Measurements from ENCODE around the gene LRRC25. TPM values are rescaled to one million over a fixed set of nuclear protein-coding genes. Genes with fewer than 3 reads are reported as not detected.
A peak's percentile ranks its signal among the peaks of the same experiment; 100 is the strongest.
"Not testable (repeated sequence)": the region's sequence is repeated elsewhere in the genome, so short reads cannot be mapped to it uniquely, and the experiment has no call there.

LRRC25 gene
- total RNA-seq, 4 donors from 2014 or later, result 3.3 to 4.9 (median 4.1) TPM; not detected in 1

- intact Hi-C loops (cut with DNase I; ENCODE audit: low total_unique reads), result no loop called here
- TF ChIP-seq EP300 (IDR thresholded peaks at IDR 0.05; ENCODE audit: low read depth) (no peak), POLR2A (IDR thresholded peaks at IDR 0.05) (no peak), CTCF (IDR thresholded peaks at IDR 0.05) (no peak), POLR2AphosphoS5 (IDR thresholded peaks at IDR 0.05) (no peak)
- Histone ChIP-seq H3K4me1 (peaks cover 16 to 45% (median 27%) of the 10 kb centered on the region in 4 donors), H3K9me3 (no peaks in the 10 kb centered on the region), H3K36me3 (no peaks in the 10 kb centered on the region), H3K4me3 (no peak overlapping the region), H3K27me3 (no peaks in the 10 kb centered on the region), H3K27ac (peak overlapping the region; percentile 75 to 83 (median 78))
- in situ Hi-C loops (cut with MboI; ENCODE audit: low pct_ligation_motif_present in 1 of 4, low pct_unique_long_range_greater_than_20kb in 1 of 4, low sequenced_read_pairs in 3 of 4), result no loop called here
- DNase-seq, result no peak
- 92 to 93% methylated on average over 3 of the region's 3 CpGs for WGBS, 2 donors (ENCODE audit: low coverage in 1 of 2)
Measured at GRCh38 chr19:18385359-18385674, 12.1 kb downstream of the LRRC25 start.

DNA sequence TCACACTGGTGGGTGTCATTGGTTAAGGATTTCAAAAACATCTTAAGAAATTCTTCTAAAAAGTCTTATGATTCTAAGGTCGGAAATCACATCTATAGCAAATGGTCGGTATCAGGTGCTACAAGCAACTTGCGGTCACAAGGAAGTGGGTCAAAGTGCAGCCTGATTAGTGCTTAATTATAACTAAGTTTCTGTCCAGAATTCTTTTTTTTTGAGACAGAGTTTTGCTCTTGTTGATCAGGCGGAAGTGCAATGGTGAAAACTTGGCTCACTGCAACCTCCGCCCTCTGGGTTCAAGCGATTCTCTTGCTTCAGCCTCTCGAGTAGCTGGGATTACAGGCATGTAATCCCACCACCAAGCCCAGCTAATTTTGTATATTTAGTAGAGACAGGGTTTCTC is 12.6 kb downstream of the LRRC25 start:
- in situ Hi-C loops (cut with MboI; ENCODE audit: low pct_ligation_motif_present in 1 of 4, low pct_unique_long_range_greater_than_20kb in 1 of 4, low sequenced_read_pairs in 3 of 4), result no loop called here
- H3K4me3 ChIP-seq, result no peak overlapping the region
- DNase-seq, result no peak

GRCh38 chr19:18383622-18384021 is 13.8 kb downstream of the LRRC25 start:
- H3K4me3 ChIP-seq; H3K27ac ChIP-seq; H3K9me3 ChIP-seq; H3K27me3 ChIP-seq; in situ Hi-C loops (cut with MboI; ENCODE audit: low pct_ligation_motif_present in 1 of 4, low pct_unique_long_range_greater_than_20kb in 1 of 4, low sequenced_read_pairs in 3 of 4); intact Hi-C loops (cut with DNase I; ENCODE audit: low total_unique reads); H3K36me3 ChIP-seq; DNase-seq: not testable (repeated sequence)
- H3K4me1 ChIP-seq, result peaks cover 25 to 56% (median 35%) of the 10 kb centered on the region in 4 donors
- WGBS, 2 donors (ENCODE audit: low coverage in 1 of 2), result 82 to 87% methylated on average over 3 to 11 of the region's 11 CpGs

More for the DNA sequence above, 12.6 kb downstream of the LRRC25 start:
- Histone ChIP-seq H3K27ac (peak overlapping the region in 1 of 4 donors; percentile 83), H3K9me3 (no peaks in the 10 kb centered on the region), H3K27me3 (no peaks in the 10 kb centered on the region), H3K4me1 (peaks cover 20 to 51% (median 32%) of the 10 kb centered on the region in 4 donors), H3K36me3 (no peaks in the 10 kb centered on the region)
- intact Hi-C loops (cut with DNase I; ENCODE audit: low total_unique reads), result no loop called here
- 85 to 88% methylated on average over 4 to 7 of the region's 7 CpGs for WGBS, 2 donors (ENCODE audit: low coverage in 1 of 2)
- no peak for TF ChIP-seq POLR2A (IDR thresholded peaks at IDR 0.05)

- in situ Hi-C loops (cut with MboI; ENCODE audit: low pct_ligation_motif_present in 1 of 4, low pct_unique_long_range_greater_than_20kb in 1 of 4, low sequenced_read_pairs in 3 of 4), result no loop called here
- 72% methylated on average over 3 of the region's 3 CpGs; no CpG with 5 or more reads in 1 of the 2 donors for WGBS, 2 donors (ENCODE audit: low coverage in 1 of 2)
Measured at GRCh38 chr19:18380843-18381242, 16.6 kb downstream of the LRRC25 start.

More at GRCh38 chr19:18380843-18381242, 16.6 kb downstream of the LRRC25 start:
- Histone ChIP-seq H3K4me3 (no peak overlapping the region), H3K27me3 (no peaks in the 10 kb centered on the region), H3K27ac (peak overlapping the region; percentile 76 to 87 (median 82)), H3K36me3 (no peaks in the 10 kb centered on the region), H3K4me1 (peaks cover 24 to 56% (median 33%) of the 10 kb centered on the region in 4 donors), H3K9me3 (no peaks in the 10 kb centered on the region)
- intact Hi-C loops (cut with DNase I; ENCODE audit: low total_unique reads), result no loop called here
- TF ChIP-seq CTCF (IDR thresholded peaks at IDR 0.05), result no peak
- no peak for DNase-seq
